Endothelial cell of umbilical vein (primary cell): ENCODE results near the gene ITSN1. TPM values are rescaled to one million over a fixed set of nuclear protein-coding genes. Genes with fewer than 3 reads are reported as not detected.

ENCODE experiments used
- BruUV-seq: library from RNA; stranded (reverse); fragments of 400-500 nt; replicated peaks from 2 replicates; lab custom pipeline; 2021; lab: Mats Ljungman, UMichigan
- CTCF ChIA-PET: fragments of 300-600, 350-600 bp; sonication (Branson Sonifier 250); formaldehyde crosslinking; loops from one replicate; lab custom pipeline; 2021; ENCODE audit warnings: antibody characterized with exemption, inconsistent platforms; lab: Charles Lee
- POLR2A ChIA-PET: fragments of 300-600, 350-600 bp; sonication (Branson Sonifier 250); formaldehyde crosslinking; loops from one replicate; lab custom pipeline; 2021; ENCODE audit warnings: antibody characterized with exemption, inconsistent platforms; lab: Charles Lee
- DNase-seq: peaks from one replicate; pipeline ENCODE4 v3.0.0-alpha.2; 2011; ENCODE audit warnings: low read depth, low spot score
- FAIRE-seq: peaks from 2 replicates; lab custom pipeline; 2011; peaks lifted over from hg19 to GRCh38; lab: Jason Lieb, UNC
- H2AFZ ChIP-seq: 2 replicates; pipeline ENCODE4 v1.6.0; 2012; ENCODE audit warnings: low read depth, low read length, control low read depth, inconsistent platforms
- H3K27ac ChIP-seq: 2 replicates; pipeline ENCODE4 v1.5.1; 2011; ENCODE audit warnings: low read depth, mild to moderate bottlenecking, control low read depth, low read length, moderate library complexity; ENCODE audit not compliant: insufficient read depth
- H3K27me3 ChIP-seq, 2 experiments: 2 replicates each; pipeline versions ENCODE4 v1.6.0 to v1.6.1; 2011; ENCODE audit warnings: low read length in 2 of 2, mixed read lengths in 1 of 2; ENCODE audit not compliant: control insufficient read depth in 2 of 2, insufficient read depth in 2 of 2
- H3K36me3 ChIP-seq, 2 experiments: 2 replicates in 1 of 2; 3 replicates in 1 of 2; pipeline ENCODE4 v1.5.1; 2011; ENCODE audit warnings: low read length in 2 of 2, mild to moderate bottlenecking in 1 of 2, moderate library complexity in 1 of 2; ENCODE audit not compliant: control insufficient read depth in 2 of 2, insufficient read depth in 2 of 2; ENCODE audit errors: extremely low read depth in 1 of 2
- H3K4me1 ChIP-seq: 3 replicates; pipeline ENCODE4 v1.5.1; 2011; ENCODE audit warnings: mild to moderate bottlenecking, low read length; ENCODE audit not compliant: control insufficient read depth, insufficient read depth; ENCODE audit errors: extremely low read depth
- H3K4me2 ChIP-seq: 2 replicates; pipeline ENCODE4 v1.6.1; 2011; ENCODE audit warnings: low read length, control low read depth, mixed read lengths; ENCODE audit not compliant: insufficient read depth
- H3K4me3 ChIP-seq, 3 experiments: fragments of 200-600 bp in 1 of 3; sonication (generic), shearing (Covaris generic) in 1 of 3; replicated peaks in 1 of 3; 2 replicates each; pipeline ENCODE4 v1.5.1; 2011 to 2016; ENCODE audit warnings: control low read depth in 3 of 3, low read length in 3 of 3, mild to moderate bottlenecking in 2 of 3, inconsistent platforms in 1 of 3, low read depth in 1 of 3, moderate library complexity in 1 of 3; ENCODE audit not compliant: insufficient read depth in 1 of 3
- H3K79me2 ChIP-seq: 2 replicates; pipeline ENCODE4 v1.6.0; 2012; ENCODE audit warnings: low read length, inconsistent platforms; ENCODE audit not compliant: control insufficient read depth, insufficient read depth
- H3K9ac ChIP-seq: replicated peaks from 2 replicates; pipeline ENCODE3; 2011; ENCODE audit warnings: low read length, control low read depth; ENCODE audit not compliant: insufficient read depth; ENCODE audit errors: extremely low read depth
- H3K9me1 ChIP-seq: replicated peaks from 3 replicates; pipeline ENCODE4 v1.6.0; 2011; ENCODE audit warnings: mild to moderate bottlenecking, low read length; ENCODE audit not compliant: control insufficient read depth, insufficient read depth; ENCODE audit errors: extremely low read depth
- H3K9me3 ChIP-seq: replicated peaks from 2 replicates; pipeline ENCODE4 v1.5.1; 2012; ENCODE audit warnings: low read length, inconsistent platforms; ENCODE audit not compliant: control insufficient read depth, insufficient read depth
- H4K20me1 ChIP-seq: replicated peaks from 2 replicates; pipeline ENCODE3; 2011; ENCODE audit warnings: mild to moderate bottlenecking, low read length; ENCODE audit not compliant: control insufficient read depth, insufficient read depth; ENCODE audit errors: extremely low read depth
- EZH2 ChIP-seq: IDR thresholded peaks from 2 replicates; pipeline ENCODE4 v1.6.1; 2012; ENCODE audit warnings: borderline replicate concordance, low read depth, mild to moderate bottlenecking, moderate library complexity, low read length, inconsistent platforms; ENCODE audit not compliant: severe bottlenecking
- FOS ChIP-seq: IDR thresholded peaks from 2 replicates; pipeline ENCODE4 v1.6.1; 2011; ENCODE audit warnings: mild to moderate bottlenecking, low read length, moderate library complexity, borderline replicate concordance; ENCODE audit not compliant: insufficient read depth
- GATA2 ChIP-seq: IDR thresholded peaks from 2 replicates; pipeline ENCODE4 v1.7.0; 2011; ENCODE audit warnings: low read depth, mild to moderate bottlenecking, moderate library complexity, mixed read lengths, low read length; ENCODE audit not compliant: insufficient read length, insufficient read depth
- JUN ChIP-seq: IDR thresholded peaks from 2 replicates; pipeline ENCODE4 v1.6.1; 2011; ENCODE audit warnings: borderline replicate concordance, low read depth; ENCODE audit not compliant: insufficient read length, insufficient read depth
- MYC ChIP-seq: IDR thresholded peaks from one replicate; pipeline ENCODE4 v1.6.1; 2011; ENCODE audit warnings: mild to moderate bottlenecking, low read depth, low read length
- POLR2A ChIP-seq: IDR thresholded peaks from 2 replicates; pipeline ENCODE4 v1.6.1; 2012; ENCODE audit warnings: low read depth, mild to moderate bottlenecking, control low read depth, low read length
- POLR2AphosphoS5 ChIP-seq: IDR thresholded peaks from 2 replicates; pipeline ENCODE4 v1.6.1; 2012; ENCODE audit warnings: low read depth, mild to moderate bottlenecking, control low read depth, low read length, moderate library complexity; ENCODE audit not compliant: insufficient read depth
- dilution Hi-C: fragments of 300-500 bp; cut with MboI; formaldehyde crosslinking; loops from one replicate; pipeline ENCODE4 v1.15.0; 2019; ENCODE audit warnings: low sequenced_read_pairs; ENCODE audit not compliant: extremely low pct_ligation_motif_present
- intact Hi-C: fragments of 100-400 bp; cut with micrococcal nuclease; formaldehyde crosslinking; loops from one replicate; pipeline ENCODE4 v1.10.0; 2022
- polyA plus RNA-seq, 4 experiments: library from polyadenylated mRNA; depleted of rRNA in 3 of 4; stranded (reverse) in 3 of 4; unstranded in 1 of 4; fragments of >200 nt; gene quantifications; 2 replicates each; pipeline versions ENCODE4 v1.2.1 to v1.2.3, GENCODE V29; 2011 to 2012; ENCODE audit warnings: missing spikeins in 1 of 4
- total RNA-seq: library from RNA; stranded (reverse); gene quantifications from 2 replicates; pipeline ENCODE4 v1.2.3, GENCODE V29; 2021
- TF ChIP-seq, protein P1 (sequence below): IDR thresholded peaks from 2 replicates; pipeline ENCODE4 v1.6.1; 2011; ENCODE audit not compliant: insufficient read depth, insufficient read length
- TF ChIP-seq, protein P2 (sequence below), 2 donors: IDR thresholded peaks; 1 replicate in 1 of 2; 2 replicates in 1 of 2; pipeline ENCODE4 v1.5.1; 2011; ENCODE audit warnings: low read length in 2 of 2, mild to moderate bottlenecking in 2 of 2, moderate library complexity in 2 of 2, control low read depth in 1 of 2, inconsistent platforms in 1 of 2, low read depth in 1 of 2; ENCODE audit not compliant: insufficient read depth in 1 of 2; ENCODE audit errors: extremely low read depth in 1 of 2

The ITSN1 gene
- total and polyA plus RNA-seq, 2 donors (not counting 3 experiments of a cell fraction or from before 2014, with no cell fraction given): 72.2 to 86.8 TPM

DNA sequence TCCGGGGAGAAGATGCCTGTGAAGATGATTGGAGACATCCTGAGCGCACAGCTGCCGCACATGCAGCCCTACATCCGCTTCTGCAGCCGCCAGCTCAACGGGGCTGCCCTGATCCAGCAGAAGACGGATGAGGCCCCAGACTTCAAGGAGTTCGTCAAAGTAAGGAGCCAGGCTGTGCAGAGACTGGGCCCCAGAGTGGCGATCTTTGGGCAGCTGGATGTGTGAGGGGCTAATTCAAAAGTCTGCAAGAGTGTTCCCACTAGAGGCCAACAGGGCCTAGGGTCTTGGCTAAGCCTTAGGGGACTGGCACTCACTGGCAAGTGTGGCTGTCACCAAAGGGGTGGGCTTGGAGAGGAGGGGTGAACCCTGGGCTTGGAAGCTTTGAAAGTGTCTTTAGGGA is 222.9 kb downstream of the ITSN1 start:
- H3K9ac ChIP-seq: no peak overlapping the region
- TF ChIP-seq, protein P1, sequence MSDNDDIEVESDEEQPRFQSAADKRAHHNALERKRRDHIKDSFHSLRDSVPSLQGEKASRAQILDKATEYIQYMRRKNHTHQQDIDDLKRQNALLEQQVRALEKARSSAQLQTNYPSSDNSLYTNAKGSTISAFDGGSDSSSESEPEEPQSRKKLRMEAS: no peak
- TF ChIP-seq MYC (no peak), JUN (no peak), POLR2A (no peak), FOS (no peak), GATA2 (no peak), POLR2AphosphoS5 (no peak), EZH2 (no peak)
- TF ChIP-seq, protein P2, sequence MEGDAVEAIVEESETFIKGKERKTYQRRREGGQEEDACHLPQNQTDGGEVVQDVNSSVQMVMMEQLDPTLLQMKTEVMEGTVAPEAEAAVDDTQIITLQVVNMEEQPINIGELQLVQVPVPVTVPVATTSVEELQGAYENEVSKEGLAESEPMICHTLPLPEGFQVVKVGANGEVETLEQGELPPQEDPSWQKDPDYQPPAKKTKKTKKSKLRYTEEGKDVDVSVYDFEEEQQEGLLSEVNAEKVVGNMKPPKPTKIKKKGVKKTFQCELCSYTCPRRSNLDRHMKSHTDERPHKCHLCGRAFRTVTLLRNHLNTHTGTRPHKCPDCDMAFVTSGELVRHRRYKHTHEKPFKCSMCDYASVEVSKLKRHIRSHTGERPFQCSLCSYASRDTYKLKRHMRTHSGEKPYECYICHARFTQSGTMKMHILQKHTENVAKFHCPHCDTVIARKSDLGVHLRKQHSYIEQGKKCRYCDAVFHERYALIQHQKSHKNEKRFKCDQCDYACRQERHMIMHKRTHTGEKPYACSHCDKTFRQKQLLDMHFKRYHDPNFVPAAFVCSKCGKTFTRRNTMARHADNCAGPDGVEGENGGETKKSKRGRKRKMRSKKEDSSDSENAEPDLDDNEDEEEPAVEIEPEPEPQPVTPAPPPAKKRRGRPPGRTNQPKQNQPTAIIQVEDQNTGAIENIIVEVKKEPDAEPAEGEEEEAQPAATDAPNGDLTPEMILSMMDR (IDR thresholded peaks at IDR 0.05; ENCODE audit: extremely low read depth in 1 of 2, insufficient read depth in 1 of 2, low read depth in 1 of 2, low read length in 2 of 2): no peak
- H3K36me3 ChIP-seq: no peaks in the 10 kb centered on the region
- H3K4me3 ChIP-seq: no peak overlapping the region
- no peaks in the 10 kb centered on the region for H3K4me1 ChIP-seq
- intact Hi-C loops (no loop called here), dilution Hi-C loops (no loop called here)
- H4K20me1 ChIP-seq: no peaks in the 10 kb centered on the region
- no peak overlapping the region for H3K27ac ChIP-seq
- no peaks in the 10 kb centered on the region for H3K9me1 ChIP-seq
- H3K4me2 ChIP-seq: no peak overlapping the region
- no TSS peak for BruUV-seq
- ChIA-PET POLR2A (no interaction called here), CTCF (interaction anchor here (1.0 to 1.6 kb wide), 2 partner anchors 10 to 12 kb away, joined by 4 to 7 read pairs; no protein-coding TSS in a partner anchor)
- H2AFZ ChIP-seq: no peak overlapping the region
- no peak for DNase-seq
- no peaks in the 10 kb centered on the region for H3K79me2 ChIP-seq
- H3K27me3 ChIP-seq: peaks cover 0 to 8% of the 10 kb centered on the region in 2 experiments
- no peak for FAIRE-seq
- no peaks in the 10 kb centered on the region for H3K9me3 ChIP-seq
